Measurements from ENCODE around the gene WDR13. TPM values are rescaled to one million over a fixed set of nuclear protein-coding genes. Genes with fewer than 3 reads are reported as not detected.

Gene WDR13
- total RNA-seq, 2 experiments from 2014 or later, result 40.3 to 55.6 TPM

DNA sequence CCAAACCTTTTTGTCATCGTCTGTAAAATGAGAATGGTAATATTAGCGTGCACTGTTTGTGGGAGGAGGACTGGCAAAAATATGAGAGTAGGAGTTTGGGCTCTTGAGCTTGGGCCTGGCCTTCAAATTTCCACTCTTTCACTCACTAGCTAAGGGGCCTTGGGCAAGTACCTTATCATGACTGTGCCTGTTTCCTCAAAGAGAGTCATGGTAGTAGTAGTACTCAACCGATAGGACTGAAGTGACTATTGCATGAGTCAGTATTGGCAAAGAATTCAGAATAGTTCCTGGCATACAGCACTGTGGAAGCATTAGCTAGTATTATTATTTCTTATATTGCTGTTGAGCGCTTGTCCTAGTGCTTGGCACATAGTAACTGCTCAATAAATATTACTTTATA is 39.0 kb upstream of the WDR13 start:
- H3K79me2 ChIP-seq (ENCODE audit: insufficient read depth, low read depth, low read length), result no peaks in the 10 kb centered on the region
- no peaks in the 10 kb centered on the region for H4K20me1 ChIP-seq (ENCODE audit: insufficient read depth, low read length)
- DNase-seq (ENCODE audit: low spot score), result no peak
- ChIA-PET CTCF (ENCODE audit: unreplicated experiment) (no interaction called here), POLR2A (no interaction called here)
- H3K4me2 ChIP-seq (ENCODE audit: low read length), result no peak overlapping the region
- H3K4me3 ChIP-seq (ENCODE audit: low read depth, low read length, poor library complexity, severe bottlenecking), result no peak overlapping the region
- no peak overlapping the region for H2AFZ ChIP-seq (ENCODE audit: low read length)
- H3K27ac ChIP-seq (ENCODE audit: low read depth, low read length, poor library complexity, severe bottlenecking), result no peak overlapping the region
- H3K4me1 ChIP-seq (ENCODE audit: insufficient read depth, low read length, poor library complexity, severe bottlenecking), result no peaks in the 10 kb centered on the region
- intact Hi-C loops (cut with micrococcal nuclease; ENCODE audit: unreplicated experiment), result no loop called here
- no peaks in the 10 kb centered on the region for H3K9me2 ChIP-seq (ENCODE audit: insufficient read depth, low read length)
- BruUV-seq (replicated peaks), result no TSS peak
- peaks cover 30% of the 10 kb centered on the region for H3K36me3 ChIP-seq (ENCODE audit: insufficient read depth, low read length)
- no peak for TF ChIP-seq EZH2phosphoT487 (IDR thresholded peaks at IDR 0.05; ENCODE audit: borderline replicate concordance, low read depth, low read length)
- TF ChIP-seq, protein P1, sequence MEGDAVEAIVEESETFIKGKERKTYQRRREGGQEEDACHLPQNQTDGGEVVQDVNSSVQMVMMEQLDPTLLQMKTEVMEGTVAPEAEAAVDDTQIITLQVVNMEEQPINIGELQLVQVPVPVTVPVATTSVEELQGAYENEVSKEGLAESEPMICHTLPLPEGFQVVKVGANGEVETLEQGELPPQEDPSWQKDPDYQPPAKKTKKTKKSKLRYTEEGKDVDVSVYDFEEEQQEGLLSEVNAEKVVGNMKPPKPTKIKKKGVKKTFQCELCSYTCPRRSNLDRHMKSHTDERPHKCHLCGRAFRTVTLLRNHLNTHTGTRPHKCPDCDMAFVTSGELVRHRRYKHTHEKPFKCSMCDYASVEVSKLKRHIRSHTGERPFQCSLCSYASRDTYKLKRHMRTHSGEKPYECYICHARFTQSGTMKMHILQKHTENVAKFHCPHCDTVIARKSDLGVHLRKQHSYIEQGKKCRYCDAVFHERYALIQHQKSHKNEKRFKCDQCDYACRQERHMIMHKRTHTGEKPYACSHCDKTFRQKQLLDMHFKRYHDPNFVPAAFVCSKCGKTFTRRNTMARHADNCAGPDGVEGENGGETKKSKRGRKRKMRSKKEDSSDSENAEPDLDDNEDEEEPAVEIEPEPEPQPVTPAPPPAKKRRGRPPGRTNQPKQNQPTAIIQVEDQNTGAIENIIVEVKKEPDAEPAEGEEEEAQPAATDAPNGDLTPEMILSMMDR (conservative IDR thresholded peaks at IDR 0.05; ENCODE audit: low read length), result no peak
- H3K9me3 ChIP-seq (ENCODE audit: low read length), result no peaks in the 10 kb centered on the region

DNA sequence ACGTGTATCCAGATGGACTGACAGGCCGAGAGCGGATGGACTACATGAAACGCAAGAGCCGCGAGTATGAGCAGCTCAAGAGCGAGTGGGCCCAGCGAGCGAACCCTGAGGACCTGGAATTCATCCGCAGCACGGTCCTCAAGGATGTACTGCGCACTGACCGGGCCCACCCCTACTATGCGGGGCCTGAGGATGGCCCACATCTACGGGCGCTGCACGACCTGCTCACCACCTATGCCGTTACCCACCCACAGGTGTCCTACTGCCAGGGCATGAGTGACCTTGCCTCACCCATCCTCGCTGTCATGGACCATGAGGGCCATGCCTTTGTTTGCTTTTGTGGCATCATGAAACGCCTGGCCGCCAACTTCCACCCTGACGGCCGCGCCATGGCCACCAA is 37.7 kb upstream of the WDR13 start:
- no peaks in the 10 kb centered on the region for H3K79me2 ChIP-seq (ENCODE audit: insufficient read depth, low read depth, low read length)
- no peaks in the 10 kb centered on the region for H3K4me1 ChIP-seq (ENCODE audit: insufficient read depth, low read length, poor library complexity, severe bottlenecking)
- BruUV-seq (replicated peaks), result no TSS peak
- no peak overlapping the region for H2AFZ ChIP-seq (ENCODE audit: low read length)
- no peak for TF ChIP-seq EZH2phosphoT487 (IDR thresholded peaks at IDR 0.05; ENCODE audit: borderline replicate concordance, low read depth, low read length)
- TF ChIP-seq, protein P1 (conservative IDR thresholded peaks at IDR 0.05; ENCODE audit: low read length), result no peak
- POLR2A ChIA-PET, result no interaction called here
- no peak overlapping the region for H3K4me3 ChIP-seq (ENCODE audit: low read depth, low read length, poor library complexity, severe bottlenecking)
- no peak overlapping the region for H3K4me2 ChIP-seq (ENCODE audit: low read length)
- DNase-seq (ENCODE audit: low spot score), result no peak
- intact Hi-C loops (cut with micrococcal nuclease; ENCODE audit: unreplicated experiment), result no loop called here
- peaks cover 28% of the 10 kb centered on the region for H3K36me3 ChIP-seq (ENCODE audit: insufficient read depth, low read length)
- CTCF ChIA-PET (ENCODE audit: unreplicated experiment), result no interaction called here
- no peaks in the 10 kb centered on the region for H4K20me1 ChIP-seq (ENCODE audit: insufficient read depth, low read length)
- H3K9me3 ChIP-seq (ENCODE audit: low read length), result no peaks in the 10 kb centered on the region
- no peak overlapping the region for H3K27ac ChIP-seq (ENCODE audit: low read depth, low read length, poor library complexity, severe bottlenecking)
- no peaks in the 10 kb centered on the region for H3K9me2 ChIP-seq (ENCODE audit: insufficient read depth, low read length)

DNA sequence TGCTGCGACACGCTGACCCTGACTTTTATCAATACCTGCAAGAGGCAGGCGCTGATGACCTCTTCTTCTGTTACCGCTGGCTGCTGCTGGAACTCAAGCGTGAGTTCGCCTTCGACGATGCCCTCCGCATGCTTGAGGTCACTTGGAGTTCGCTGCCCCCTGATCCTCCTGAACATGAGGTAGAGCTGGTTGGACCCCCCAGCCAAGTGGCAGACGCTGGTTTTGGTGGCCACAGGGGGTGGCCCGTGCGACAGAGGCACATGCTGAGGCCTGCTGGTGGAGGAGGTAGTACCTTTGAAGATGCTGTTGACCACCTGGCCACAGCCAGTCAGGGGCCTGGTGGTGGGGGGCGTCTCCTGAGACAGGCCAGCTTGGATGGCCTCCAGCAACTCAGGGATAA is 37.2 kb upstream of the WDR13 start:
- H3K36me3 ChIP-seq (ENCODE audit: insufficient read depth, low read length), result peaks cover 24% of the 10 kb centered on the region
- H3K4me2 ChIP-seq (ENCODE audit: low read length), result no peak overlapping the region
- BruUV-seq (replicated peaks), result no TSS peak
- no peak overlapping the region for H2AFZ ChIP-seq (ENCODE audit: low read length)
- no peaks in the 10 kb centered on the region for H3K4me1 ChIP-seq (ENCODE audit: insufficient read depth, low read length, poor library complexity, severe bottlenecking)
- H3K4me3 ChIP-seq (ENCODE audit: low read depth, low read length, poor library complexity, severe bottlenecking), result no peak overlapping the region
- H3K79me2 ChIP-seq (ENCODE audit: insufficient read depth, low read depth, low read length), result no peaks in the 10 kb centered on the region
- TF ChIP-seq, protein P1 (conservative IDR thresholded peaks at IDR 0.05; ENCODE audit: low read length), result no peak
- TF ChIP-seq EZH2phosphoT487 (IDR thresholded peaks at IDR 0.05; ENCODE audit: borderline replicate concordance, low read depth, low read length), result no peak
- no peak for DNase-seq (ENCODE audit: low spot score)
- no peak overlapping the region for H3K27ac ChIP-seq (ENCODE audit: low read depth, low read length, poor library complexity, severe bottlenecking)
- CTCF ChIA-PET (ENCODE audit: unreplicated experiment), result no interaction called here
- H3K9me3 ChIP-seq (ENCODE audit: low read length), result no peaks in the 10 kb centered on the region
- H4K20me1 ChIP-seq (ENCODE audit: insufficient read depth, low read length), result no peaks in the 10 kb centered on the region
- intact Hi-C loops (cut with micrococcal nuclease; ENCODE audit: unreplicated experiment), result no loop called here
- no peaks in the 10 kb centered on the region for H3K9me2 ChIP-seq (ENCODE audit: insufficient read depth, low read length)
- POLR2A ChIA-PET, result no interaction called here

Data from OCI-LY7 (cell line).